RWPE2 (cell line): ENCODE results near the gene PAX1.

Source experiments
- ATAC-seq: fragments of 200-7000 bp; cut with Tn5 transposase; 3 replicates; pipeline ENCODE4 v1.9.1; 2021; ENCODE audit warnings: low read depth
- DNase-seq: peaks from one replicate; pipeline ENCODE4 v3.0.0-alpha.2; 2020; ENCODE audit warnings: low spot score
- H3K27ac ChIP-seq: fragments of 450-650 bp; 2 replicates; pipeline ENCODE4 v1.5.1; 2017; ENCODE audit warnings: mild to moderate bottlenecking; ENCODE audit not compliant: poor library complexity, severe bottlenecking
- H3K27me3 ChIP-seq: fragments of 250-450 bp; sonication (Bioruptor Pico); 2 replicates; pipeline ENCODE4 v1.5.1; 2021; ENCODE audit warnings: mild to moderate bottlenecking, moderate library complexity; ENCODE audit not compliant: insufficient read depth, poor library complexity, severe bottlenecking
- H3K36me3 ChIP-seq: fragments of 250-450 bp; sonication (Bioruptor Pico); 2 replicates; pipeline ENCODE4 v1.5.1; 2020; ENCODE audit warnings: low read depth, mild to moderate bottlenecking, moderate library complexity
- H3K4me1 ChIP-seq: fragments of 250-450 bp; sonication (Bioruptor Pico); 2 replicates; pipeline ENCODE4 v1.5.1; 2021; ENCODE audit warnings: mild to moderate bottlenecking, moderate library complexity; ENCODE audit not compliant: insufficient read depth, poor library complexity, severe bottlenecking
- H3K4me3 ChIP-seq: fragments of 250-450 bp; sonication (Bioruptor Pico); 2 replicates; pipeline ENCODE4 v1.5.1; 2021; ENCODE audit warnings: mild to moderate bottlenecking, moderate library complexity; ENCODE audit not compliant: severe bottlenecking
- H3K9me3 ChIP-seq: fragments of 250-450 bp; sonication (Bioruptor Pico); 2 replicates; pipeline ENCODE4 v1.5.1; 2021; ENCODE audit warnings: mild to moderate bottlenecking, moderate library complexity; ENCODE audit not compliant: severe bottlenecking
- CTCF ChIP-seq: fragments of 450-650 bp; IDR thresholded peaks from one replicate; pipeline ENCODE4 v1.5.1; 2017; ENCODE audit warnings: mild to moderate bottlenecking, moderate library complexity; ENCODE audit not compliant: poor library complexity, severe bottlenecking

The PAX1 gene

GRCh38 chr20:21693322-21693721 lies 12.1 kb upstream of the PAX1 start:
- Histone ChIP-seq H3K36me3 (no peaks in the 10 kb centered on the region), H3K4me3 (no peak overlapping the region), H3K27ac (no peak overlapping the region), H3K9me3 (no peaks in the 10 kb centered on the region), H3K4me1 (no peaks in the 10 kb centered on the region), H3K27me3 (peaks cover 14% of the 10 kb centered on the region)
- DNase-seq (no peak), ATAC-seq (no peak)
- peak; percentile 8 for TF ChIP-seq CTCF

- no peak for TF ChIP-seq CTCF
- no peak for DNase-seq
Observed at GRCh38 chr20:21698494-21699215, 6.8 kb upstream of the PAX1 start.

GRCh38 chr20:21699216-21699508 lies 6.3 kb upstream of the PAX1 start:
- no peak overlapping the region for H3K27ac ChIP-seq
- H3K36me3 ChIP-seq: no peaks in the 10 kb centered on the region
- no peak overlapping the region for H3K4me3 ChIP-seq
- H3K4me1 ChIP-seq: no peaks in the 10 kb centered on the region
- H3K9me3 ChIP-seq: no peaks in the 10 kb centered on the region
- DNase-seq (no peak), ATAC-seq (no peak)
- peaks cover 66% of the 10 kb centered on the region for H3K27me3 ChIP-seq
- TF ChIP-seq CTCF: no peak

More at GRCh38 chr20:21698494-21699215, 6.8 kb upstream of the PAX1 start:
- no peak overlapping the region for H3K27ac ChIP-seq
- H3K9me3 ChIP-seq: no peaks in the 10 kb centered on the region
- H3K36me3 ChIP-seq: no peaks in the 10 kb centered on the region
- no peaks in the 10 kb centered on the region for H3K4me1 ChIP-seq
- ATAC-seq: no peak
- no peak overlapping the region for H3K4me3 ChIP-seq
- H3K27me3 ChIP-seq: peaks cover 61% of the 10 kb centered on the region

DNA sequence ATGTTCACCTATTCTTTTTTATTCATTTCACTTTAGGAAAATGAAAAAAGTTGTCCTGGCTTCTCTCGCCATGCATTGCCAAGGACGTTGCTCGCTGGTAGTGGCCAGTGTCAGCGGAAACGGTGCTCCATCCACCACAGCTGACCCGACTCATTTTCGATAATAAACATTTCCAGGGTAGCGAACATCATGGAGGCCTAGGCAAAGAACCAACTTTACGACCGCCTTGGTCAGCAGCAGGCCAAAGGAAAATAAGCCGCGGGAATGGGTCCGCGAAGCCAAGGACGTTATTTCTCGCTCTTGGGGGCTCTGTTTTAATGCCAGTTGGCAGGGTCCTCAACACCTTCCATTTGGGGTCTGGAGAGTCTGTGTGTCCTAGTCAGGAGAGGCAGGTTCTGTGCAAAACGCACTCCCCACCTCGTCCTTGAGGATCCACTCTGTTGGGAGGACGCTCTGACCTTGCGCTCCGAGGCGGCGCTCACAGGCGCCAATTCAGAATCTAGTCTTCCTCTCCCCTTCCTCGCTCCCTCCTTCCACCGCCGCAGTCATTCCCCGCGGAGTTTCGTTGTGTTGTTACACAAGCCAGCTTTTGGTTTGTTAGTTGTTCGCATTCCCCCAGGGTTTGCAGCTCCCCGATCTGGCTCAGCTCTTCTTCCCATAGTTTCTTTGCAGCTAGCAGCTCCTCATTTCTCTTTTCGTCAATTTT lies 4.1 kb upstream of the PAX1 start:
- Histone ChIP-seq H3K27ac (no peak overlapping the region), H3K27me3 (peaks cover 82% of the 10 kb centered on the region), H3K36me3 (no peaks in the 10 kb centered on the region), H3K4me1 (no peaks in the 10 kb centered on the region), H3K9me3 (no peaks in the 10 kb centered on the region), H3K4me3 (no peak overlapping the region)
- ATAC-seq (no peak), DNase-seq (no peak)
- no peak for TF ChIP-seq CTCF

GRCh38 chr20:21702016-21702415 lies 3.4 kb upstream of the PAX1 start:
- H3K27me3 ChIP-seq: peaks cover 89% of the 10 kb centered on the region
- no peak overlapping the region for H3K4me3 ChIP-seq
- ATAC-seq (no peak), DNase-seq (no peak)
- H3K27ac ChIP-seq: no peak overlapping the region
- no peaks in the 10 kb centered on the region for H3K9me3 ChIP-seq
- H3K36me3 ChIP-seq: no peaks in the 10 kb centered on the region
- no peaks in the 10 kb centered on the region for H3K4me1 ChIP-seq
- no peak for TF ChIP-seq CTCF
